ENCODE data around the gene SLC25A36.
"Not testable (repeated sequence)": the region's sequence is repeated elsewhere in the genome, so short reads cannot be mapped to it uniquely, and the experiment has no call there.

The SLC25A36 gene

DNA sequence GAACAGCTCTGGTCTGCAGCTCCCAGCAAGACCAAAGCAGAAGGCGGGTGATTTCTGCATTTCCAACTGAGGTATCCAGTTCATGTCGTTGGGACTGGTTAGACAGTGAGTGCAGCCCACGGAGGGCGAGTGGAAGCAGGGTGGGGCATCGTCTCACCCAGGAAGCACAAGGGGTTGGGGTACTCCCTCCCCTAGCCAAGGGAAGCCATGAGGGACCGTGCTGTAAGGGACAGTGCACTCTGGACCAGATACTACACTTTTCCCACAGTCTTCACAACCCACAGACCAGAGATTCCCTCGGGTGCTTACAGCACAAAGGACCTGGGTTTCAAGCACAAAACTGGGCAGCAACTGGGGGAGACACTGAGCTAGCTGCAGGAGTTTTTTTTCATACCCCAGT, 8.5 kb upstream of the SLC25A36 start:
- DNase-seq: no peak

- no peak for DNase-seq
Measured at GRCh38 chr3:140933552-140933951, 8.1 kb upstream of the SLC25A36 start.

GRCh38 chr3:140939305-140939704, 2.3 kb upstream of the SLC25A36 start:
- not testable (repeated sequence) for DNase-seq

DNA sequence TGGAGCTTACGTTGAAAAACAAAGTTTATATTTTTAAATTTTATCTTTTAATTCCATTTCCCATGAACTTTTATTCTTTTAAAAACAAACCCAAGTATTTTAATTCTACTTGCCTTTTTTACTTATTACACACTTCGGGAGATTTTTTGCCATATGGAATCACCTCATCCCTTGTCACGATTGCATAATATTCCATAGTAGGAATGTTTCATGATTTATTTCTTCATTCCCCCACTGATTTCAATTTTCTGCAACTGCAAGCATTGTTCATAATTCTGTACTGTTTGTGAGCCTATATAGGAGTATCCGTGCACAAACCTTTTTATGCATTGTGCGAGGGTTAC, 574 bp upstream of the SLC25A36 start:
- no peak for DNase-seq

GRCh38 chr3:140942221-140943104, 827 bp downstream of the SLC25A36 start:
- DNase-seq: peak; percentile 6 to 28

- no peak for DNase-seq
Measured at GRCh38 chr3:140943781-140944552, 2.3 kb downstream of the SLC25A36 start.

GRCh38 chr3:140948460-140949249, 7.0 kb downstream of the SLC25A36 start:
- DNase-seq: no peak

DNA sequence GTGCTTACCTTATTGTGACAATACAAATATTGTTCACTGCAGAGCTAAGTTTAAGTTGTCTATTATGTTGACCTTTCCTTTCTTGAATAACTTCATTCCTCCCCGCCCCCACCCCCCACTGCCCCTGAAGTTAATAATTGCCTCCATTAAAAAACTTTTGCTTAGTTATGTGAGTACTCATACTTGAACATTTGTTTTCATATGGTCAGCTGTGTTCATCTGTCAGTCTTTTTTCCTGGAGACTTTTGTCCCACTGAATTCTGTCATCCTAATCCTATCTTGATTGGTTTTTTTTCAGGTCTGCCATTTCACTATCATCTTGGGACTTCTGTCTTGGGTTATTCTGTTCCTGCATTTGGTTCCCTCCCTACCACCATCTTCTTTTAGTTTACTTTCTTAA, 8.5 kb downstream of the SLC25A36 start:
- no peak for DNase-seq

GRCh38 chr3:140950863-140951262, 9.2 kb downstream of the SLC25A36 start:
- no peak for DNase-seq

DNA sequence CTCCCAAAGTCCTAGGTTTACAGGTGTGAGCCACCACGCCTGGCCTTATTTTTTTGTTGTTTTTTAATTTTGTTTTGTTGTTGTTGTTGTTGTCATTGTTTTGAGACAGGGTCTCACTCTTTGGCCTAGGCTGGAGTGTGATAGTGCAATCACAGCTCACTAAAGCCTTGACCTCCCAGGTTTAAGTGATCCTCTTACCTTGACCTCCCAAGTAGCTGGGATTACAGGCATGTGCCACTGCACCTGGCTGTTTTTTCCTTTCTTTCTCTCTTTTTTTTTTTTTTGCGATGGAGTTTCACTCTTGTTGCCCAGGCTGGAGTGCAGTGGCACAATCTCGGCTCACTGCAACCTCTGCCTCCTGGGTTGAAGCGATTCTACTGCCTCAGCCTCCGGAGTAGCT, 10.1 kb downstream of the SLC25A36 start:
- DNase-seq: not testable (repeated sequence)

DNA sequence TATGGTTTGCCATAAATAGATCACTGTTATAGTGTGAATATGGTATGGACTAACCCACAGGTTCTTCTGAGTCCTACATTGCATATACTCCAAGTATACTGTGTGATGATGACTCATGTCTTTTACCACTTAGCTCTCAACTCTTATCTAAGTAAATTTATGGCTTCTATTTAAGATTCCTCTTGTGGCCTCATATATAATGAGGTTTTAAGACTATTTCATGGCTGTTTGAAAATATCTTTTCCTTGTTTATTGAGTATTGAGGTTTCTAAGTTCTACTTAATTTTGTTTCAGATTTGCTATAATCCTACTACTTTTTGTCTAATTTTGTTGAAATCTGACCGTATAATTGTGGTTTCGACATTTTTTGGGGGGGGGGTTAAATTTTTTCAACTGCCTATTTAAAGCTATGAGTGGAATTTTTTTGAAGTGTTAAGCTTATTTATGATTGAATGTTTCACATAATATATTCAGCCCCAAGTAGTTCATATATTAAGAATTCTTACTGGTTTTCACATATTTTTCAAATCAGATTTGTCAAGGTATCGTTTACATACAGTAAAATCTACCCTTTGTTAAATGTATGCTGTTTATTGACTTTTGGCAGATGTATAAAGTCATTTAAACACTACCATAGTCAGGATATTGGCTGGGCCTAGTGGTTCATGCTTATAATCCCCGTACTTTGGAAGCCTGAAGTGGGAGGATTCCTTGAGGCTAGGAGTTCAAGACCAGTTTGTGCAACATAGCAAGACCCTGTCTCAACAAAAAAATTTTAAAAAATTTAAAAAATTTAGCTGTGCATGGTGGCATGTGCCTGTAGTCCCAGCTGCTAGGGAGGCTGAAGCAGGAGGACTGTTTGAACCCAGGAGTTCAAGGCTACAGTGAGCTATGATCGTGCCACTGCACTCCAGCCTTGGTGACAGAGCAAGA, 11.7 kb downstream of the SLC25A36 start:
- no peak for DNase-seq

GRCh38 chr3:140954576-140954975, 12.9 kb downstream of the SLC25A36 start:
- DNase-seq: no peak

DNA sequence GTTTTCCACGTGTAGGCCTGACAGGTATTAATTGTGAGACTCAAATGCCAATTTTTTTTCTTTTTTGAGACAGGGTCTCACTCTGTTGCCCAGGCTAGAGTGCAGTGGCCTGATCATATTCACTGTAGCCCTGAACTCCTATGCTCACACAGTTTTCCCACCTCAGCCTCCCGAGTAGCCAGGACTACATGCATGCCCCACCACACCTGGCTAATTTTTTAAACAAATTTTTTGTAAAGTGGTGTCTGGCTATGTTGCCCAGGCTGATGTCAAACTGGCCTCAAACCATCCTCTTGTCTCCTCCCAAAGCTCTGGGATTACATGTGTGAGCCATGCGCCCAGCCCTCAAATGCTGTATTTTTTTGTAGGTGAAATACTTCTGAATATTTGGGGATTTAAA, 14.0 kb downstream of the SLC25A36 start:
- DNase-seq: no peak

GRCh38 chr3:140956058-140956835, 14.6 kb downstream of the SLC25A36 start:
- DNase-seq: no peak

DNA sequence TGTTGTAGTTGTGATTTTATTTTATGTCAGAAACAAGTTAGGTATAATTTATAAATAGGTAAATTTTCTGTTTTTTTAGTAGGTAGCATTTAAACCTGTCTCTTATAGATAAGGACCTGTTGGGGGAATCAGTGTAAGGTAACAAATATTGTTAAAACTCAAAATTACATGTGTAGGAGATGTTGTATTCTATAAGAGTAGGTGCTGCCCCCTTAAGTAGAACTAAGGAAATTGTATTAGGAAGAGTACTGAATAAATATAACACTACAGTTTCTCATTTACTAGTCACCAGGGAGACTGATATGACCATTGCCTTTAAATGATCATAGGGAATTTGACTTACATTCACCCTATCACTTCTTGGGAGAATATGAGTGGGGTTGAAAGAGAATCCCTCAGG, 31.2 kb downstream of the SLC25A36 start:
- no peak for DNase-seq

DNA sequence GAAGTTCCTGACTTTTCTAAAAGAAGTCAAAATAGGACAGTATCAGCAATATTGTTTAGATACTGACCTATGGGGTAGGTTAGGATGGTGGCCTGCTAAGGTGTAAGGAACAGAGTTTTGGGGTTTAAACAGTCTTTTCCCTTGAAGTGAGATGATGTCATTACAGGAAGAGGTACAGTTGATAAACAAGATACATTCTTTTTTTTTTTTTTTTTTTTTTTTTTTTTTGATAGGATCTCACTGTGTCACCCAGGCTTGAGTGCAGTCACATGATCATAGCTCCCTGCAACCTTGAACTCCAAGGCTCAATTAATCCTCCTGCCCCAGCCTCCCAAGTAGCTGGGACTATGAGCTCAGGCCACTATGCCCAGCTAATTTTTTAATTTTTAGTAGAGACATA, 33.3 kb downstream of the SLC25A36 start:
- DNase-seq: no peak

DNA sequence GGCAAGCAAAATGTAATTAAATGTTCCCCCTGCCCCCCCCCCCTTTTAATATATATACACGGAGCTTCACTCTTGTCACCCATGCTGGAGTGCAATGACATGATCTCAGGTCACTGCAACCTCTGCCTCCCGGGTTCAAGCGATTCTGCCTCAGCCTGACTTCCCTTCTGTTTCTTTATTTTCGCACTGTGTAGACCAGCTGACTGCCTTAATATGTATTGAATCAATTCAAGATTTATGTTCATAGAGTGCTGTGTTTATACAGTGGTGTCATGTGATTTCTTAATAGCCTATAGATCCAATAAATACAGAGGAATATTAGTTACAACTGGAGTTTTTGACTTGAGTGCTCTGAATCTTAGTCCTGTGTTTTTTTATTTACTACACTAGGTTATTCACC, 39.0 kb downstream of the SLC25A36 start:
- DNase-seq: no peak

GRCh38 chr3:140987792-140988191, 46.2 kb downstream of the SLC25A36 start:
- not testable (repeated sequence) for DNase-seq

GRCh38 chr3:140994316-140994715, 52.7 kb downstream of the SLC25A36 start:
- DNase-seq: no peak

DNA sequence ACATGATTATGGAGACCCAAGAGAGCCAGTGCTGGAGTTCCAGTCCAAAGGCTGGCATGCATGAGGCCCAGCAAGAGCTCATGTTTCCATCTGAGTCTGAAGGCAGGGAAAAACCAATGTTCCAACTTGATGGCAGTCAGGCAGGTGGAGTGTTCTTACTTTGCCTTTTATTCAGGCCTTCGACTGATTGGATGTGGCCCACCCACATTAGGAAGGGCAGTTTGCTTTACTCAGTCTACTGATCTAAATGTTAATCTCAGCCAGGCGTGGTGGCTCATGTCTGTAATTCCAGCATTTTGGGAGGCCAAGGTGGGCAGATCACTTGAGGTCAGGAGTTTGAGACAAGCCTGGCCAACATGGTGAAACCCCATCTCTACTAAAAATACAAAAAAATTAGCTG, 53.2 kb downstream of the SLC25A36 start:
- not testable (repeated sequence) for DNase-seq

- no peak for DNase-seq
Measured at GRCh38 chr3:140995881-140996280, 54.2 kb downstream of the SLC25A36 start.
